Hepatocyte (in vitro differentiated cells): ENCODE data around the gene FMN1. TPM values are rescaled to one million over a fixed set of nuclear protein-coding genes. Genes with fewer than 3 reads are reported as not detected.

ENCODE experiments used
- DNase-seq: peaks from one replicate; pipeline ENCODE4 v3.0.0-alpha.2; 2016; ENCODE audit warnings: low spot score
- H2AFZ ChIP-seq: fragments of 200-600 bp; sonication (generic); 2 replicates; pipeline ENCODE4 v1.6.0; 2016; ENCODE audit warnings: antibody characterized with exemption, mild to moderate bottlenecking
- H3K27ac ChIP-seq: fragments of 200-600 bp; sonication (generic); 2 replicates; pipeline ENCODE4 v1.5.1; 2016; ENCODE audit warnings: mild to moderate bottlenecking
- H3K27me3 ChIP-seq: fragments of 200-600 bp; sonication (generic); 2 replicates; pipeline ENCODE4 v1.6.1; 2016
- H3K36me3 ChIP-seq: fragments of 200-600 bp; sonication (generic); replicated peaks from 2 replicates; pipeline ENCODE4 v1.5.1; 2016; ENCODE audit warnings: low read depth; ENCODE audit not compliant: insufficient read depth
- H3K4me1 ChIP-seq: fragments of 200-600 bp; sonication (generic); 2 replicates; pipeline ENCODE4 v1.5.1; 2016; ENCODE audit warnings: mild to moderate bottlenecking, moderate library complexity; ENCODE audit not compliant: insufficient read depth
- H3K4me2 ChIP-seq: fragments of 200-600 bp; sonication (generic); 2 replicates; pipeline ENCODE4 v1.6.0; 2016
- H3K4me3 ChIP-seq: fragments of 200-600 bp; sonication (generic); 2 replicates; pipeline ENCODE4 v1.5.1; 2016; ENCODE audit warnings: mild to moderate bottlenecking
- H3K79me2 ChIP-seq: fragments of 200-600 bp; sonication (generic); 2 replicates; pipeline ENCODE4 v1.6.0; 2017; ENCODE audit warnings: mild to moderate bottlenecking
- H3K9me2 ChIP-seq: fragments of 200-600 bp; sonication (generic); replicated peaks from 2 replicates; pipeline ENCODE4 v1.6.0; 2017; ENCODE audit warnings: mild to moderate bottlenecking; ENCODE audit not compliant: insufficient read depth
- H3K9me3 ChIP-seq: fragments of 200-600 bp; sonication (generic); 2 replicates; pipeline ENCODE4 v1.5.1; 2016; ENCODE audit warnings: low read depth, mild to moderate bottlenecking
- H4K20me1 ChIP-seq: fragments of 200-600 bp; sonication (generic); 2 replicates; pipeline ENCODE4 v1.6.0; 2016; ENCODE audit warnings: mild to moderate bottlenecking; ENCODE audit not compliant: insufficient read depth, poor library complexity, severe bottlenecking
- EZH2 ChIP-seq: fragments of 200-600 bp; sonication (generic); IDR thresholded peaks from 2 replicates; pipeline ENCODE4 v1.6.1; 2016; ENCODE audit warnings: antibody characterized with exemption, mild to moderate bottlenecking, borderline replicate concordance
- EZH2phosphoT487 ChIP-seq: fragments of 200-600 bp; sonication (generic); IDR thresholded peaks from one replicate; pipeline ENCODE4 v1.6.1; 2018; ENCODE audit warnings: antibody characterized with exemption, mild to moderate bottlenecking, low read depth, moderate library complexity; ENCODE audit not compliant: unreplicated experiment, severe bottlenecking
- WGBS: methylation state at CpG from one replicate; pipeline ENCODE4 v1.1.6; 2016; ENCODE audit warnings: low lambda C conversion rate; ENCODE audit errors: missing lambda C conversion rate; 5-methylcytosine and 5-hydroxymethylcytosine counted together
- polyA plus RNA-seq: library from polyadenylated mRNA; unstranded; fragments of >200 nt; fragmentation: Nextera tagmentation; extraction: Ambion mirVana; gene quantifications from 2 replicates; pipeline ENCODE4 v1.2.1, GENCODE V29; 2016
- total RNA-seq: library from RNA; depleted of rRNA; stranded (reverse); fragments of >200 nt; gene quantifications from 2 replicates; pipeline ENCODE4 v1.2.3, GENCODE V29; 2014
- TF ChIP-seq, protein P1 (sequence below): fragments of 200-600 bp; sonication (generic); IDR thresholded peaks from 2 replicates; pipeline ENCODE4 v1.5.1; 2016; ENCODE audit warnings: antibody characterized with exemption, mild to moderate bottlenecking; ENCODE audit not compliant: poor library complexity

The FMN1 gene
- total and polyA plus RNA-seq, 2 experiments from 2014 or later = 0.07 to 0.70 TPM

DNA sequence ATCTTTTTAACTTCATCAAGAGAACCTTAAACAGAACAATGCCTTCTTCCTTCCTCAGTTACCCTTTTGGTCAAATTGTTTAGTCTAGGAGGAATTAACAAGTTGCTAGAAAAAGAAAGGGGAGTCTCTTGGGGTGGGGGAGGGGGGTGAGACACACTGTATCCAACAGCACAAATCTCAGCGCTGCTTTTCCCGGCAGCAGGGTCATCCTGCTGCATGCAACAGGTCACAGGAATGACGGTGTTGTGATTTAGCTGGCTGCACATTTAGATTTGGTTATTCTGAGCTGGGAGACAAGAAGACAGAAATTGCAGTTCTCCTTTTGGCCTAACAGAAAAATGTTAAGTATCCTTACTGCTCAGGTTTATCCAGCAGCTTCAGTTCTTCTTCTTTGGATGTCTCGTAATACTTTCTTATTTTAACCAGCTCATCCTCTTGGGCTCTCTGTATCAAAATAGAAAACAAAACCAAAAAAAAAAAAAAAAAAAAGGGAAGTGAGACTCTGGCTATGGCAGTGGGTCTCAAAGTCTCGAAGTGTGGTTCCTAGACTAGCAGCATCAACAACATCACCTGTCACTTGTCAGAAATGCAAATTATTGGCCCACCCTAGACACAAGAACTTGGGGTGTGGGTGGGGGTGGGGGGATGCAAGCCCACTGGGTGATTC lies 286.2 kb downstream of the FMN1 start:
- Histone ChIP-seq H3K27me3 (no peaks in the 10 kb centered on the region), H3K4me3 (no peak overlapping the region), H3K36me3 (no peaks in the 10 kb centered on the region), H4K20me1 (no peaks in the 10 kb centered on the region), H3K9me3 (no peaks in the 10 kb centered on the region), H3K9me2 (no peaks in the 10 kb centered on the region), H3K79me2 (no peaks in the 10 kb centered on the region), H3K4me1 (no peaks in the 10 kb centered on the region), H3K27ac (no peak overlapping the region), H2AFZ (no peak overlapping the region), H3K4me2 (no peak overlapping the region)
- WGBS = 58% methylated on average over 5 of the region's 5 CpGs
- TF ChIP-seq, protein P1, sequence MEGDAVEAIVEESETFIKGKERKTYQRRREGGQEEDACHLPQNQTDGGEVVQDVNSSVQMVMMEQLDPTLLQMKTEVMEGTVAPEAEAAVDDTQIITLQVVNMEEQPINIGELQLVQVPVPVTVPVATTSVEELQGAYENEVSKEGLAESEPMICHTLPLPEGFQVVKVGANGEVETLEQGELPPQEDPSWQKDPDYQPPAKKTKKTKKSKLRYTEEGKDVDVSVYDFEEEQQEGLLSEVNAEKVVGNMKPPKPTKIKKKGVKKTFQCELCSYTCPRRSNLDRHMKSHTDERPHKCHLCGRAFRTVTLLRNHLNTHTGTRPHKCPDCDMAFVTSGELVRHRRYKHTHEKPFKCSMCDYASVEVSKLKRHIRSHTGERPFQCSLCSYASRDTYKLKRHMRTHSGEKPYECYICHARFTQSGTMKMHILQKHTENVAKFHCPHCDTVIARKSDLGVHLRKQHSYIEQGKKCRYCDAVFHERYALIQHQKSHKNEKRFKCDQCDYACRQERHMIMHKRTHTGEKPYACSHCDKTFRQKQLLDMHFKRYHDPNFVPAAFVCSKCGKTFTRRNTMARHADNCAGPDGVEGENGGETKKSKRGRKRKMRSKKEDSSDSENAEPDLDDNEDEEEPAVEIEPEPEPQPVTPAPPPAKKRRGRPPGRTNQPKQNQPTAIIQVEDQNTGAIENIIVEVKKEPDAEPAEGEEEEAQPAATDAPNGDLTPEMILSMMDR = no peak
- no peak for TF ChIP-seq EZH2
- no peak for TF ChIP-seq EZH2phosphoT487
- DNase-seq = peak; percentile 7

DNA sequence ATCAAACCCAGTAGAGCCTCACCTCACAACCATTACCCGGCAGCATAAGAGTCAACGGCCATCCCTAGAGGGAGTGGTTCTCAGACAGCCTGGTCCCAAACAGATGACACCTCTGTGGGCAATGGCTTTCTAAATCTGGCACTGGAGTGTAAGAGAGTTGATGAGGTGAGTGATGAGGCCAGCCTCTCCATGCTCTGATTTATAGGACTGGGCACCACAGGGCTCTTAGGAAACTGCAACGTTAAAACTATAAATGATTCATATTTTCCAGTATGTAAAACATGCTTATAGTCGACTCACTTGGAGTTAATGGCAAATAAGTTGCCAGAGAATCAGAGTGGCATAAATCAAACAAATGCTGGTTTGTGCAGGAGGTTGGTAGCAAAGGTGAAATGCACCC lies 289.0 kb downstream of the FMN1 start:
- H3K27ac ChIP-seq = no peak overlapping the region
- no peaks in the 10 kb centered on the region for H3K9me3 ChIP-seq
- H3K9me2 ChIP-seq = no peaks in the 10 kb centered on the region
- no peak for DNase-seq
- H2AFZ ChIP-seq = no peak overlapping the region
- H3K4me2 ChIP-seq = no peak overlapping the region
- no peak for TF ChIP-seq EZH2phosphoT487
- TF ChIP-seq EZH2 = no peak
- TF ChIP-seq, protein P1 = no peak
- H3K27me3 ChIP-seq = no peaks in the 10 kb centered on the region
- 95% methylated on average over 4 of the region's 4 CpGs for WGBS
- no peaks in the 10 kb centered on the region for H3K36me3 ChIP-seq
- no peaks in the 10 kb centered on the region for H3K79me2 ChIP-seq
- no peak overlapping the region for H3K4me3 ChIP-seq
- no peaks in the 10 kb centered on the region for H4K20me1 ChIP-seq
- no peaks in the 10 kb centered on the region for H3K4me1 ChIP-seq

DNA sequence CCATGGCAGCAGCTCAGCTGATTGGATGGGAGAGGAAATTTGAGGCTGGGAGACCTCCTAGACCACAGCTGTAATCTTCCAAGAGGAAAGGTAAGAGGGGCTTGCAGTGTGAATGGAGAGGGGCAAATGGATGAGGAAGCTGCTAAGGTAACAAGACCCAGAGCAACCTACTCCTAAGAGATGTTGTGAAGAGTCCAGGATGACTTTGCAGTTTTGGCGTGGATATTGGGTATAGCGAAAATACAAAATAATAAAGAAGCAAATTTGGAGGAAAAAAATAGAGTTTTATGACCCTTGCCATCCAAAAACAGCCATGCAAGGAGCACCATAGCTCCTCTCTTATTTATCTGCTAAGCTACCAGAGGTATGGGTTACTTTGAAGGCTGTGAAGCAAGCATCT lies 290.1 kb downstream of the FMN1 start:
- no peak for TF ChIP-seq EZH2
- TF ChIP-seq, protein P1 = no peak
- no peak for TF ChIP-seq EZH2phosphoT487
- 98% methylated on average over 2 of the region's 2 CpGs for WGBS
- H3K79me2 ChIP-seq = no peaks in the 10 kb centered on the region

More for the DNA sequence above, 290.1 kb downstream of the FMN1 start:
- no peaks in the 10 kb centered on the region for H3K9me2 ChIP-seq
- H4K20me1 ChIP-seq = no peaks in the 10 kb centered on the region
- no peaks in the 10 kb centered on the region for H3K4me1 ChIP-seq
- H3K36me3 ChIP-seq = no peaks in the 10 kb centered on the region
- H3K9me3 ChIP-seq = no peaks in the 10 kb centered on the region
- no peak overlapping the region for H3K4me2 ChIP-seq
- H3K27ac ChIP-seq = no peak overlapping the region
- H3K27me3 ChIP-seq = no peaks in the 10 kb centered on the region
- DNase-seq = no peak
- H2AFZ ChIP-seq = no peak overlapping the region
- no peak overlapping the region for H3K4me3 ChIP-seq
